T-cell (primary cell): ENCODE data around the gene ABCF1. TPM values are rescaled to one million over a fixed set of nuclear protein-coding genes. Genes with fewer than 3 reads are reported as not detected.
A peak's percentile ranks its signal among the peaks of the same experiment; 100 is the strongest.

Experiments
- ATAC-seq, 4 experiments: fragments of 200-7000 bp in 3 of 4; fragments of 150-1000 bp in 1 of 4; cut with Tn5 transposase; replicated peaks in 1 of 4; 1 replicate in 3 of 4; 2 replicates in 1 of 4; pipeline ENCODE4 v1.10.0; 2021; ENCODE audit warnings: moderate library complexity in 3 of 4, mild to moderate bottlenecking in 2 of 4, moderate number of reproducible peaks in 1 of 4
- CTCF ChIA-PET, 2 donors: fragments of 300-600 bp; sonication (Branson Sonifier 250); formaldehyde crosslinking; loops; one replicate each; lab custom pipeline; 2022; ENCODE audit warnings: antibody characterized with exemption in 2 of 2; lab: Charles Lee
- POLR2A ChIA-PET, 2 donors: fragments of 300-600 bp; sonication (Branson Sonifier 250); formaldehyde crosslinking; loops; one replicate each; lab custom pipeline; 2022; ENCODE audit warnings: antibody characterized with exemption in 2 of 2; lab: Charles Lee
- DNase-seq, 35 experiments: peaks; one replicate each; pipeline versions ENCODE4 v3.0.0 to v3.0.0-alpha.2; 2013 to 2023
- H3K27ac ChIP-seq: one replicate; pipeline ENCODE4 v1.5.1; 2013; ENCODE audit warnings: low read length
- H3K27me3 ChIP-seq, 2 experiments: replicated peaks in 1 of 2; 1 replicate in 1 of 2; 2 replicates in 1 of 2; pipeline versions ENCODE4 v1.6.1 to v1.7.0; 2013; ENCODE audit warnings: low read length in 1 of 2, mixed read lengths in 1 of 2; ENCODE audit not compliant: control insufficient read depth in 2 of 2, insufficient read depth in 2 of 2; ENCODE audit errors: extremely low read depth in 1 of 2
- H3K36me3 ChIP-seq, 2 donors: 1 replicate in 1 of 2; 2 replicates in 1 of 2; pipeline versions ENCODE4 v1.6.1 to v1.7.0; 2013; ENCODE audit warnings: low read length in 1 of 2; ENCODE audit not compliant: control insufficient read depth in 2 of 2, insufficient read depth in 1 of 2; ENCODE audit errors: extremely low read depth in 1 of 2
- H3K4me1 ChIP-seq, 2 experiments: 1 replicate in 1 of 2; 2 replicates in 1 of 2; pipeline versions ENCODE4 v1.6.1 to v1.7.0; 2013; ENCODE audit warnings: low read length in 2 of 2, mixed read lengths in 1 of 2; ENCODE audit not compliant: insufficient read depth in 2 of 2, control insufficient read depth in 1 of 2; ENCODE audit errors: extremely low read depth in 1 of 2
- H3K4me3 ChIP-seq, 2 donors: 1 replicate in 1 of 2; 2 replicates in 1 of 2; pipeline versions ENCODE4 v1.5.1 to v1.7.0; 2013; ENCODE audit warnings: mild to moderate bottlenecking in 2 of 2, low read length in 1 of 2, moderate library complexity in 1 of 2; ENCODE audit not compliant: control insufficient read depth in 1 of 2; ENCODE audit errors: extremely low read depth in 1 of 2
- H3K9me3 ChIP-seq: 2 replicates; pipeline ENCODE4 v1.7.0; 2013
- H3K27ac Mint-ChIP-seq, 2 donors: one replicate each; pipeline ENCODE4 v1.8.0; 2020 to 2021; ENCODE audit warnings: mild to moderate bottlenecking in 2 of 2, mixed read lengths in 2 of 2
- H3K27me3 Mint-ChIP-seq, 2 donors: one replicate each; pipeline ENCODE4 v1.8.0; 2021 to 2022; ENCODE audit warnings: mixed read lengths in 2 of 2
- H3K36me3 Mint-ChIP-seq: one replicate; pipeline ENCODE4 v1.8.0; 2021; ENCODE audit warnings: mixed read lengths
- H3K4me1 Mint-ChIP-seq, 3 donors: one replicate each; pipeline ENCODE4 v1.8.0; 2020 to 2022; ENCODE audit warnings: mixed read lengths in 3 of 3, mild to moderate bottlenecking in 1 of 3
- H3K4me3 Mint-ChIP-seq, 3 donors: one replicate each; pipeline ENCODE4 v1.8.0; 2020 to 2022; ENCODE audit warnings: mild to moderate bottlenecking in 3 of 3, mixed read lengths in 3 of 3, moderate library complexity in 3 of 3
- H3K9me3 Mint-ChIP-seq, 3 donors: one replicate each; pipeline ENCODE4 v1.8.0; 2020 to 2022; ENCODE audit warnings: mixed read lengths in 3 of 3
- WGBS: methylation state at CpG from one replicate; pipeline ENCODE4 v1.1.5; 2013; ENCODE audit warnings: missing lambda C conversion rate; ENCODE audit not compliant: insufficient coverage; 5-methylcytosine and 5-hydroxymethylcytosine counted together
- total RNA-seq, 35 experiments: library from RNA in 6 of 35; stranded (reverse) in 6 of 35; fragments of 120-200 nt in 1 of 35; gene quantifications; one replicate each; pipeline versions ENCODE4 v1.2.1 to v1.2.4 and lab custom pipeline; 2013 to 2026

ABCF1 gene
- total RNA-seq, 5 donors from 2014 or later (not counting 1 experiment from before 2014, with no cell fraction given) = 61.1 to 89.9 (median 73.8) TPM

DNA sequence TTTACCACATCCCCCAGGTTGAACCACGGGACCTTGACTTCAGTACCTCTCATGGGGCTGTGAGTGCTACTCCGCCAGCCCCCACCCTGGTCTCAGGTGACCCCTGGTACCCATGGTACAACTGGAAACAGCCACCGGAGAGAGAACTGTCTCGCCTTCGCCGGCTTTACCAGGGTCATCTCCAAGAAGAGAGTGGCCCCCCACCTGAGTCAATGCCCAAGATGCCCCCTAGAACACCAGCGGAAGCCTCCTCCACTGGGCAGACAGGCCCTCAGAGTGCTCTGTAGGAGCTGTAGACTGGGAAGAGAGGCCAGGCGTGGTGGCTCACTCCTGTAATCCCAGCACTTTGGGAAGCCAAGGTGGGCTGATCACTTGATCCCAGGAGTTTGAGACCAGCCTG, 54.3 kb downstream of the ABCF1 start:
- Histone ChIP-seq H3K36me3 (peaks cover 15 to 49% of the 10 kb centered on the region in 2 donors), H3K27ac (peak overlapping the region; percentile 81), H3K4me3 (no peak overlapping the region), H3K4me1 (peaks cover 7 to 20% of the 10 kb centered on the region in 2 experiments), H3K9me3 (no peaks in the 10 kb centered on the region), H3K27me3 (no peaks in the 10 kb centered on the region)
- no peaks in the 10 kb centered on the region for H3K9me3 Mint-ChIP-seq
- DNase-seq (no peak), ATAC-seq (no peak)
- H3K27ac Mint-ChIP-seq = peak overlapping the region; percentile 18 to 94
- H3K4me1 Mint-ChIP-seq = peaks cover 25 to 30% (median 26%) of the 10 kb centered on the region in 3 donors
- H3K27me3 Mint-ChIP-seq = no peaks in the 10 kb centered on the region
- WGBS = 93% methylated on average over 4 of the region's 8 CpGs
- peak overlapping the region in 1 of 3 donors; percentile 87 for H3K4me3 Mint-ChIP-seq
- CTCF ChIA-PET = interaction anchor here in 1 of 2 donors (0.6 to 1.1 kb wide), 2 partner anchors 8 to 142 kb away, joined by 3 read pairs; partner anchors contain the start of gene MRPS18B
- H3K36me3 Mint-ChIP-seq = peaks cover 28% of the 10 kb centered on the region
- POLR2A ChIA-PET = no interaction called here

DNA sequence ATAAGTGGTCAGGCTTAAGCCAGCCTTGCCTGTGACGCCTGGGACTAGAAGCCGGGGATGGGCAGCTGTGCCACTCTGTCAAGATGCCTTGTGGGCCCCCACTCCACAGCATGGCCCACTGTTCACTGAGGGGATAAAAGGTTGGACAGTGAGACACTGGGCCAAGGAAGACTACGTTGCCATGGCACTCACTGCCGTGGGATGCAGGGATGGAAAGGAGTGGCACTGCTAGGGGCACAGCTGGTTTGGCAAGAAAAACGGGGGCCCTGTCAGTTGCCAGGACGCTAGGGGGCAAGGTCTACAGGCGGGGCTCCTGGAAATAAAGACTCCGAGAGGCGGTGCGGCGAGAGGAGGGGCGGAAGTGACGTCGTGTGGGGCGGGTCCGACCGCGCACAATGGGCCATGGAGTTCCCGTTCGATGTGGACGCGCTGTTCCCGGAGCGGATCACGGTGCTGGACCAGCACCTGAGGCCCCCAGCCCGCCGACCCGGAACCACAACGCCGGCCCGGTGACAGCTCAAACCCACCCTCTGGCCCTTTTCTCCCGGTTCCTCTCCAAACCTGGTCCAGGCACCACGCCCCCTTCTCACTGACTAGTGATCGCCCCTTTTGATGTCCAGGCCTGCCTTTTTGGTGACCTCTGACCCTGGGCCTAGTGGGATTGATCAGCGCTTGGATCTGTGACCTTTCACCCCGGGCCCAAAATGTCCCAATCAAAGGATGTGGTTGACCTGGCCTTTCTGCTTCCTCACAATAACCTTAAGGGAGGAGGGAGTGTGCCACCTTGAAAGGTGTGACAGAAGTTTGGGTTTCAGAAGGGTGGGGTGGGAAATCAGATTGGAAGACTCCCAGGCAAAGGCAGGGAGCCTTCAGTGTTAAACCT, 55.5 kb downstream of the ABCF1 start, which contains the start of gene ATAT1:
ATAT1 (plus strand) TSS at position 391 of the 883 bp plus-strand sequence.
- no peaks in the 10 kb centered on the region for H3K9me3 ChIP-seq
- peaks cover 7 to 18% of the 10 kb centered on the region in 2 experiments for H3K4me1 ChIP-seq
- ChIA-PET CTCF (interaction anchor here (0.5 to 1.1 kb wide), 4 partner anchors 9 to 986 kb away, joined by 3 read pairs; partner anchors contain the start of gene MRPS18B (in 2 of the 2)), POLR2A (no interaction called here)
- peak within 1 kb of the TSS; percentile 81 for H3K27ac ChIP-seq
- H3K4me3 ChIP-seq = peak within 1 kb of the TSS; percentile 54 to 63
- peaks cover 25 to 27% (median 26%) of the 10 kb centered on the region in 3 donors for H3K4me1 Mint-ChIP-seq
- DNase-seq (peak; percentile 76 to 95 (median 87)), ATAC-seq (peak; percentile 99 to 100 (median 99))
- H3K4me3 Mint-ChIP-seq = peak within 1 kb of the TSS; percentile 84 to 89 (median 87)
- H3K36me3 ChIP-seq = peaks cover 16 to 44% of the 10 kb centered on the region in 2 donors
- H3K27ac Mint-ChIP-seq = peak within 1 kb of the TSS; percentile 94
- H3K36me3 Mint-ChIP-seq = peaks cover 32% of the 10 kb centered on the region
- no peaks in the 10 kb centered on the region for H3K27me3 Mint-ChIP-seq
- no peaks in the 10 kb centered on the region for H3K27me3 ChIP-seq
- no peaks in the 10 kb centered on the region for H3K9me3 Mint-ChIP-seq
- 5% methylated on average over 34 of the region's 36 CpGs for WGBS

DNA sequence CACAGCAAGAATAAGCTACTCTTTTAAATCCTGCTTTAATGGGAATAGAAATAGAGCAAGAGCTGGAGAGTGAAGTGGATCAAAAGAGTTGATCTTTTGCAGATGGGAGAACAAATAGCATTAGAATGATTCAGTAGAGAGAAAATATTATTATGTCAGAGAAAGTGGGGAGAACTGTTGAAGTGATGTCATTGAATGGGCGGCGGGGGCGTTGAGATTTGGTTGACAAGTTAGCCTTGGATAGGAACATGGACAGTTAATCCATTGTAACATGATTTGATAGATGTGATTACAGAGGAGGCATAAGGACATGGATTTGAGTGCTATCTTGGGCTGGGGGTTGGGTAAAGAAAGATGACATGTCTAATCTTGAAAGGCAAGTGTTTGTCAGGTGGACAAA, 64.6 kb downstream of the ABCF1 start:
- Histone ChIP-seq H3K4me3 (no peak overlapping the region), H3K4me1 (peaks cover 3 to 5% of the 10 kb centered on the region in 2 experiments), H3K27me3 (no peaks in the 10 kb centered on the region), H3K27ac (no peak overlapping the region), H3K9me3 (no peaks in the 10 kb centered on the region), H3K36me3 (peaks cover 9 to 10% of the 10 kb centered on the region in 2 donors)
- H3K4me1 Mint-ChIP-seq = peaks cover 6 to 8% (median 7%) of the 10 kb centered on the region in 3 donors
- POLR2A ChIA-PET = no interaction called here
- ATAC-seq (no peak), DNase-seq (no peak)
- CTCF ChIA-PET = no interaction called here
- peak overlapping the region in 1 of 2 donors; percentile 8 for H3K27ac Mint-ChIP-seq
- WGBS = 93% methylated on average over 3 of the region's 3 CpGs
- H3K36me3 Mint-ChIP-seq = peaks cover 26% of the 10 kb centered on the region
- no peaks in the 10 kb centered on the region for H3K9me3 Mint-ChIP-seq
- H3K4me3 Mint-ChIP-seq = no peak overlapping the region
- H3K27me3 Mint-ChIP-seq = no peaks in the 10 kb centered on the region

DNA sequence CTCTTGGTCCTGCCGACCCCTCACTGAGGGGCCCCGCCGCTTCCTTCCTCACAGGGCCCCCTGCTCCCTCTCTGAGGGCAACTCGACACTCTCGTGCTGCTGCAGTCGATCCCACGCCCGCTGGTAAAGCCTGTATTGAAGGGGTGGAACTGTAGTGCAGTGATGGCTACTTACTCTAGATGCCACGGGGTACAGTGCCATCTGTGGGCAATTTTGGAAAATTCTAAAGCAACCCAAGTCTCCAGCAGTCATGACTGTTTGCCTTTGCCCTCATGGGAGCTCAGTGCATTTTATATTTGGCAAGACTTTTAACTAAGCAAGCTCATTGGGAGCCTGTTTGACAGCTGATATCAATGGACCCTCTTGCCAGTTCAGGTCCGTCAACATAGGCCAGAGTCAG, 69.2 kb downstream of the ABCF1 start:
- no peaks in the 10 kb centered on the region for H3K9me3 ChIP-seq
- ATAC-seq (peak in 3 of 4 experiments; percentile 42 to 68 (median 43)), DNase-seq (peak in 2 of 35 experiments; percentile 5 to 22)
- WGBS = 56% methylated on average over 3 of the region's 10 CpGs
- no peaks in the 10 kb centered on the region for H3K27me3 ChIP-seq
- Mint-ChIP-seq H3K27me3 (no peaks in the 10 kb centered on the region), H3K9me3 (no peaks in the 10 kb centered on the region), H3K4me1 (peaks cover 15 to 20% (median 19%) of the 10 kb centered on the region in 3 donors), H3K27ac (peak overlapping the region in 1 of 2 donors; percentile 61), H3K4me3 (no peak overlapping the region), H3K36me3 (peaks cover 6% of the 10 kb centered on the region)
- CTCF ChIA-PET = interaction anchor here in 1 of 2 donors (0.5 to 1.1 kb wide), 3 partner anchors 18 to 90 kb away, joined by 3 read pairs; no protein-coding TSS in a partner anchor
- no peak overlapping the region for H3K27ac ChIP-seq
- peaks cover 10 to 17% of the 10 kb centered on the region in 2 experiments for H3K4me1 ChIP-seq
- POLR2A ChIA-PET = interaction anchor here in 1 of 2 donors (0.8 kb wide), 1 partner anchor 28 kb away, joined by 3 read pairs; no protein-coding TSS in a partner anchor
- H3K4me3 ChIP-seq = no peak overlapping the region
- H3K36me3 ChIP-seq = peaks cover 4 to 11% of the 10 kb centered on the region in 2 donors

DNA sequence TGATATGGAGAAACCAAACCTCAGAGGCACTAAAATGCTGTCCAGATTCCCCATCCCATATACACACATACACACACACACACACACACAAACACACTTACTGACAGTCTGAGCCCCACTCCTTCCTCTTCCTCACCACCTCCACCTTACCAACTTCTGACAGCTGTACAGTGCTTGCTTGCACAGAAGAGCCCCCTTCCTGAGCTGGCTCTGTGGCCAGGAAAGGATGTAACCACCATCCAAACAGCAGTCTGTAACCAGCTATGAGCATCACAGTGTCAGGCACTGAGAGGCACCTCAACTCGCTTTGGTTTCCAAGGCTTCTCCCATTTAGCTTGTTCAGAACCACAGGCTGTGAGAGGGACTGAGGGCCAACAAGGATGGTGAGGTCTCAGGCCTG, 69.8 kb downstream of the ABCF1 start:
- POLR2A ChIA-PET = interaction anchor here in 1 of 2 donors (0.8 to 1.1 kb wide), 3 partner anchors 7 to 30 kb away, joined by 3 to 4 read pairs (median 3); no protein-coding TSS in a partner anchor
- peak in 6 of 35 experiments; percentile 6 to 13 (median 10) for DNase-seq
- H3K4me3 Mint-ChIP-seq = peak overlapping the region in 1 of 3 donors; percentile 25

More for the DNA sequence above, 69.8 kb downstream of the ABCF1 start:
- H3K9me3 ChIP-seq = no peaks in the 10 kb centered on the region
- peak; percentile 59 to 83 (median 75) for ATAC-seq
- H3K4me3 ChIP-seq = no peak overlapping the region
- Mint-ChIP-seq H3K27me3 (no peaks in the 10 kb centered on the region), H3K9me3 (no peaks in the 10 kb centered on the region), H3K36me3 (peaks cover 3% of the 10 kb centered on the region), H3K27ac (peak overlapping the region; percentile 61 to 89), H3K4me1 (peaks cover 19 to 26% (median 25%) of the 10 kb centered on the region in 3 donors)
- peaks cover 12 to 21% of the 10 kb centered on the region in 2 experiments for H3K4me1 ChIP-seq
- no peaks in the 10 kb centered on the region for H3K27me3 ChIP-seq
- H3K27ac ChIP-seq = no peak overlapping the region
- CTCF ChIA-PET = interaction anchor here in 1 of 2 donors (0.9 kb wide), 1 partner anchor 90 kb away, joined by 3 read pairs; no protein-coding TSS in a partner anchor
- WGBS = no CpG with 5 or more reads among the region's 1 CpG
- peaks cover 4 to 11% of the 10 kb centered on the region in 2 donors for H3K36me3 ChIP-seq
